ENCODE results near the gene TMOD3.

The TMOD3 gene

DNA sequence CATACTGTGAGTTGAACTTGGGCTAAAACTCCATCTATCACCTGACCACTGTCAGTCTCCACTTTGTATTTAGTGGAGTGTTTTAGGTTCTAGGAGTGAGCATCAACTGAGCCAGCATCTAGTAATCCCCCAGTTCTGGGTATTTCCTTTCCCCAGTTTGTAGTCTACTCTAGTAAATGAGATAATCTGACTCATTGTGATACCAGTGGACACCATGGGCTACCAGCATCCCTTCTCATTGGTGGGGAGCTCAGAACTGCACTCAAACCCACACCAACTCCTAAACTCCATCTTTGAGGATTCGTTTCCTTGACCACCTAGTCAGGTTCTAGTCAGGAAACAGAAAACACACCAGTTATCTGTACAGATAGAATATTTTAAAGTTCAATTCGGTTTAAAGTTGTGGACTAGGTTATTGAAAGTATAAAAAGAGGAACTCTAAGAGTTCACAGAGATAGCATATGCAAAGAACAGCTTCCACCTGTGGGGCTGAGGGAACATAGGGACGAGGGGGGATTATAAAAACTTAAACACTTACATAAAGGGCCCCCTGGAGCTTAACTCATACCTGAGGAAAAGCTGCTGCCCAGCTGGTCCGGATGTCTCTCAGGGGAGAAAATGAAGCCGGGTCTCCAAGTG is 106.1 kb downstream of the TMOD3 start:
- DNase-seq (ENCODE audit: low read depth) = no peak
- no peak overlapping the region for H3K4me3 ChIP-seq (ENCODE audit: control insufficient read depth, low read depth, low read length)
- TF ChIP-seq, protein P1, sequence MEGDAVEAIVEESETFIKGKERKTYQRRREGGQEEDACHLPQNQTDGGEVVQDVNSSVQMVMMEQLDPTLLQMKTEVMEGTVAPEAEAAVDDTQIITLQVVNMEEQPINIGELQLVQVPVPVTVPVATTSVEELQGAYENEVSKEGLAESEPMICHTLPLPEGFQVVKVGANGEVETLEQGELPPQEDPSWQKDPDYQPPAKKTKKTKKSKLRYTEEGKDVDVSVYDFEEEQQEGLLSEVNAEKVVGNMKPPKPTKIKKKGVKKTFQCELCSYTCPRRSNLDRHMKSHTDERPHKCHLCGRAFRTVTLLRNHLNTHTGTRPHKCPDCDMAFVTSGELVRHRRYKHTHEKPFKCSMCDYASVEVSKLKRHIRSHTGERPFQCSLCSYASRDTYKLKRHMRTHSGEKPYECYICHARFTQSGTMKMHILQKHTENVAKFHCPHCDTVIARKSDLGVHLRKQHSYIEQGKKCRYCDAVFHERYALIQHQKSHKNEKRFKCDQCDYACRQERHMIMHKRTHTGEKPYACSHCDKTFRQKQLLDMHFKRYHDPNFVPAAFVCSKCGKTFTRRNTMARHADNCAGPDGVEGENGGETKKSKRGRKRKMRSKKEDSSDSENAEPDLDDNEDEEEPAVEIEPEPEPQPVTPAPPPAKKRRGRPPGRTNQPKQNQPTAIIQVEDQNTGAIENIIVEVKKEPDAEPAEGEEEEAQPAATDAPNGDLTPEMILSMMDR (IDR thresholded peaks at IDR 0.05; ENCODE audit: control insufficient read depth, insufficient read depth, low read depth, low read length, missing control alignments) = no peak

DNA sequence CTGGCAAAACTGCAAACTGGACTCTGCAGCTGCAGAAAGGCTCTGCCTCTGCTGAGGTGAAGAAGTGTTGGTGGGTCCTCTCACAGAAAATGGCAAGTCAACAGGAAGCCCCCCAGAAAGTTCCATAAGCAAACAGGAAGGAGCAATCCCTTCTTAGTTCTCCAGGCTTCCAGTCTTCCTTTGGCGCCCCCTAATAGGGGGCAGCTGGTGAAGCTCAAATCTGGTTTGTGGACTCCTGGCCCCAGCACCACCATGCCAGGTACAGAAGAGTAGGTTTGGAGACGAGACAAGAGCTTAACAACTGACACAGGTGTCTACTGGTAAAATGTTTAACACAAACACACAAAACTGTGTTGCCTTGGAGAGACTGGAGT is 106.6 kb downstream of the TMOD3 start:
- no peak for DNase-seq (ENCODE audit: low read depth)
- H3K4me3 ChIP-seq (ENCODE audit: control insufficient read depth, low read depth, low read length) = no peak overlapping the region

DNA sequence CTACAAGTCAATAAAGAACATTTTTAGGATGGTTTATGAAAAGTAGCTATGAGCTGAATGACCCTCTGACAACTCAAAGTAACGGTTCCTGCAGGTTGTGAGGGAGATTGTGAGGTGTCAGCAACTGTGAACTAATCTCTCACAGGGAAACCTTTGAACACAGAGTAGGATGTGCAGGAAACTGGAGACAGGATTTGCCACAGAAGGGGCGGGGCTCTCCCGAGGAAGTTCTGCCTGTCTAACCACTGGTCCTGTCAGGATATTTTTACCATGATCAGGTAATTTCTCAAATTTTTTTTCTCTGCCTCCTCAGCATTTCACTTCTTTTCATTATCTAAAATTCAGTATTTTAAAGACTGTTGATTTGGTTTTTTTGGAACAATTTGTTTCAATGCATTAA is 108.8 kb downstream of the TMOD3 start:
- TF ChIP-seq, protein P1 (IDR thresholded peaks at IDR 0.05; ENCODE audit: control insufficient read depth, insufficient read depth, low read depth, low read length, missing control alignments) = no peak

More for the DNA sequence above, 106.6 kb downstream of the TMOD3 start:
- TF ChIP-seq, protein P1 (IDR thresholded peaks at IDR 0.05; ENCODE audit: control insufficient read depth, insufficient read depth, low read depth, low read length, missing control alignments) = no peak

DNA sequence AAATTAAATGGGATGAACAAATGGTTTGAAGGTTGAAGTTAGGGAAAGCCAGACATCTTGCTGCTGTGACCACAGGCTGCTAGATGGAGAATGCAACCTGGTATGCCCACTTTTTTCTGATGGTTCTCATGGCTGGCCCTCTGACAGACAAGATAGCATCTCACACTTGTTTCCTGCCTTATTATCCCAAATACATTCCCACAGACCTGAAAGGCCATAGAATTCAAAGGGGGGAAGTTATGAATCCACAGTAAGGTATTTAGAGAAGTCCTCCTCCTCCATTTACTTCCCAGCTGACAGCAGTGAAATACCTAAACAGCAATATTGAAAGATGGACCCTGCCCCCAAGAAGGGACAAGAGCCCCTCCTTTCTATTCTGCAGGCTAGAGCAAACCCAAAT is 109.8 kb downstream of the TMOD3 start:
- TF ChIP-seq, protein P1 (IDR thresholded peaks at IDR 0.05; ENCODE audit: control insufficient read depth, insufficient read depth, low read depth, low read length, missing control alignments) = no peak
- DNase-seq (ENCODE audit: low read depth) = no peak
- no peak overlapping the region for H3K4me3 ChIP-seq (ENCODE audit: control insufficient read depth, low read depth, low read length)

More for the DNA sequence above, 108.8 kb downstream of the TMOD3 start:
- no peak for DNase-seq (ENCODE audit: low read depth)
- H3K4me3 ChIP-seq (ENCODE audit: control insufficient read depth, low read depth, low read length) = no peak overlapping the region

DNA sequence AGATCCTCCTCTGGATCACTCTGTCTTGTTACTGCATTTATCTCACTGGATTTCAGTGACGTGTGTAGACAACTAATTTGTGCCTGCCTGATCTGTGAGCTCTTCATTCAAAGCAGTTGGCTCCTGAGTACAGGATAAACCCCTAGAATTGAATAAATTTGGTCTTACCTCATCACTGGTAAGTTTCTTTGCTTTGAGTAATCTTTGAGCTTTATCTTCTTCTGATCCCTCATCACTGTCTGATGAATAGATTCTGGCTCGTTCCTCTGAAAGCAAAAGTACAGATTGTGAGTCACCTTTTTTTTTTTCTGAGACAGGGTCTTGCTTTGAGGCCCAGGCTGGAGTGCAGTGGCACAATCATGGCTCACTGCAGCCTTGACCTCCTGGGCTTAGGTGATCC is 117.7 kb downstream of the TMOD3 start:
- H3K4me3 ChIP-seq (ENCODE audit: control insufficient read depth, low read depth, low read length) = no peak overlapping the region
- TF ChIP-seq, protein P1 (IDR thresholded peaks at IDR 0.05; ENCODE audit: control insufficient read depth, insufficient read depth, low read depth, low read length, missing control alignments) = no peak
- no peak for DNase-seq (ENCODE audit: low read depth)

DNA sequence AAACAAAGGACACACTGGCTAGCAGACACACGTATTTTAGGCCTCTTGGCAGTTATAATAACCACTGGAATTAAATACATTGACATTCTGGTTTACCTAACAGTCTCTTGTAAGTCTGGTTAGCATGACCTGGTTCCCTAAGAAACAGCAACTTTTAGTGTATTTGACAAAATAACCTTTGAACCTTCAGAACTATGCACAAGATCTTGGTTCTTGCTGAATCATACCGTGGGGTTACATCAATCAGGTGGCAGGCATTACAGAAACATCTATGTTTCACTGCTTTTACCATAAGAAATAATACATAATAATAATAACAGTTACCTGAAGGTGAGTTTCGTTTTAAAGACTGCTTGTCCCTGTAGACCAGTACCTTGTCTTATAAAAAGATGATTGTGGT is 123.4 kb downstream of the TMOD3 start:
- TF ChIP-seq, protein P1 (IDR thresholded peaks at IDR 0.05; ENCODE audit: control insufficient read depth, insufficient read depth, low read depth, low read length, missing control alignments) = no peak
- H3K4me3 ChIP-seq (ENCODE audit: control insufficient read depth, low read depth, low read length) = no peak overlapping the region
- no peak for DNase-seq (ENCODE audit: low read depth)
